MM.1S (cell line): Measurements from ENCODE around the gene TTLL9.
A peak's percentile ranks its signal among the peaks of the same experiment; 100 is the strongest.

ENCODE experiments used
- DNase-seq: peaks from one replicate; pipeline ENCODE4 v3.0.0-alpha.2; 2015
- H2AFZ ChIP-seq: fragments of 300-600 bp; sonication (generic); 2 replicates; pipeline ENCODE4 v1.6.0; 2016; ENCODE audit warnings: antibody characterized with exemption, low read length
- H3F3A ChIP-seq: fragments of 300-600 bp; sonication (generic); 2 replicates; pipeline ENCODE4 v1.6.1; 2016; ENCODE audit warnings: mild to moderate bottlenecking, antibody characterized with exemption, low read length, moderate library complexity, mixed read lengths; ENCODE audit not compliant: insufficient read depth
- H3K27ac ChIP-seq: fragments of 300-600 bp; sonication (generic); 2 replicates; pipeline ENCODE4 v1.5.1; 2016; ENCODE audit warnings: mild to moderate bottlenecking, low read length
- H3K27me3 ChIP-seq: fragments of 300-600 bp; sonication (generic); replicated peaks from 2 replicates; pipeline ENCODE4 v1.6.0; 2016; ENCODE audit warnings: low read length; ENCODE audit not compliant: insufficient read depth
- H3K36me3 ChIP-seq: fragments of 300-600 bp; sonication (generic); replicated peaks from 2 replicates; pipeline ENCODE4 v1.6.1; 2016; ENCODE audit warnings: mild to moderate bottlenecking, low read length, mixed read lengths; ENCODE audit not compliant: insufficient read depth
- H3K4me1 ChIP-seq: fragments of 300-600 bp; sonication (generic); 2 replicates; pipeline ENCODE4 v1.6.1; 2016; ENCODE audit warnings: low read length, mixed read lengths
- H3K4me2 ChIP-seq: fragments of 300-600 bp; sonication (generic); 2 replicates; pipeline ENCODE4 v1.6.0; 2016; ENCODE audit warnings: low read depth, low read length
- H3K4me3 ChIP-seq: fragments of 300-600 bp; sonication (generic); 2 replicates; pipeline ENCODE4 v1.5.1; 2016; ENCODE audit warnings: low read length, mixed read lengths
- H3K79me2 ChIP-seq: fragments of 300-600 bp; sonication (generic); 2 replicates; pipeline ENCODE4 v1.6.1; 2016; ENCODE audit warnings: mixed run types, low read length, mixed read lengths
- H3K9ac ChIP-seq: fragments of 300-600 bp; sonication (generic); 2 replicates; pipeline ENCODE4 v1.6.1; 2016; ENCODE audit warnings: low read length, mixed read lengths
- H3K9me2 ChIP-seq: fragments of 300-600 bp; sonication (generic); replicated peaks from 2 replicates; pipeline ENCODE4 v1.6.1; 2016; ENCODE audit warnings: mild to moderate bottlenecking, low read length, mixed read lengths; ENCODE audit not compliant: insufficient read depth
- H3K9me3 ChIP-seq: fragments of 300-600 bp; sonication (generic); replicated peaks from 2 replicates; pipeline ENCODE4 v1.6.1; 2016; ENCODE audit warnings: mild to moderate bottlenecking, low read length, mixed read lengths; ENCODE audit not compliant: insufficient read depth
- H4K20me1 ChIP-seq: fragments of 300-600 bp; sonication (generic); 2 replicates; pipeline ENCODE4 v1.6.1; 2016; ENCODE audit warnings: mild to moderate bottlenecking, low read length, moderate library complexity, mixed read lengths; ENCODE audit not compliant: insufficient read depth
- EZH2 ChIP-seq: fragments of 300-600 bp; sonication (generic); optimal IDR thresholded peaks from 2 replicates; pipeline ENCODE3; 2017; ENCODE audit warnings: low read depth, mild to moderate bottlenecking, antibody characterized with exemption, low read length, mixed read lengths
- EZH2phosphoT487 ChIP-seq: fragments of 300-600 bp; sonication (generic); IDR thresholded peaks from 2 replicates; pipeline ENCODE4 v1.6.1; 2018; ENCODE audit warnings: antibody characterized with exemption, low read length
- TF ChIP-seq, protein P1 (sequence below): fragments of 300-600 bp; sonication (generic); IDR thresholded peaks from 2 replicates; pipeline ENCODE4 v1.5.1; 2016; ENCODE audit warnings: antibody characterized with exemption, low read length, mixed read lengths

The TTLL9 gene

DNA sequence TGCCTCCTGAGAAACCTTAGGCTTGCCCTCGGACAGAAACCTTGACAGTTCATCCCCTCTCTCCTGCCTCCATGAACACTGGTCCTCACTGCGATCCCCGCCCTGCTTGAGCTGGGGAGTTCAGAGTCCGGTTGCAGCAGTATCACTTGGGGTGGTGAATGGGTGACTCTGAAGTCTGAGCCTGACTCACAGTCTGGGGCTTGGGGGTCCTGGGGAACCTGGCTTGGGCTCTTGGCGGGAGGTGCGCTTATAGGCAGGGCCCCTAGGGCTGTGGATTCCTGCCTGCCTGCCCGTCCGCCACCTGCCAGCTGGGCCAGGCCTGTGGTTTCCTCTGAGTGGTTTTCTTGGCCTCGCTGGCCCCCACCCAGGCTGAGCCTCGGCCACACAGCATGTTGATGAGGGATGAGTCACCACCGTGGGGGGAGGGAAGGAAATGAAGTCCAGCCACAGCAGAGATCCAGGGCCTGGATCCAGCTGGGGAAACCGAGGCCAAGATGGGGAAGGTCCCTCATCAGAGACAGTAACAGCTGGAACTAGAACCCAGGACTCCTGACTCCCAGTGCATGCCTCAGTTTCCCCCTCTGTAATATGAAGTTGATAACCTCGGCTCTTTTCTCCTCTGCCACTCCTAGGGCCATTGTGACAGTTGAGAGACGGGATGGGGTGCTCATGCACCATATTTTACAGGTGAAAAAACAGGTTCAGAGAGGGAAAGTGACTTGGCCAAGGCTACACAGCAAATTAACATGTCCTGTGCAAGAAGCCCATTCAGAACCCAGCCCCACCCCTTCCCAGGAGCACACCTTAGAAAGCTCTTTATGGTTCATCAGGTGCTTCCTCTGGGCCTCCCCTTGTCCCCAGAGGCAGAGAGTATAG lies 34.2 kb upstream of the TTLL9 start:
- H4K20me1 ChIP-seq = no peaks in the 10 kb centered on the region
- H3K4me2 ChIP-seq = peak overlapping the region; percentile 62

DNA sequence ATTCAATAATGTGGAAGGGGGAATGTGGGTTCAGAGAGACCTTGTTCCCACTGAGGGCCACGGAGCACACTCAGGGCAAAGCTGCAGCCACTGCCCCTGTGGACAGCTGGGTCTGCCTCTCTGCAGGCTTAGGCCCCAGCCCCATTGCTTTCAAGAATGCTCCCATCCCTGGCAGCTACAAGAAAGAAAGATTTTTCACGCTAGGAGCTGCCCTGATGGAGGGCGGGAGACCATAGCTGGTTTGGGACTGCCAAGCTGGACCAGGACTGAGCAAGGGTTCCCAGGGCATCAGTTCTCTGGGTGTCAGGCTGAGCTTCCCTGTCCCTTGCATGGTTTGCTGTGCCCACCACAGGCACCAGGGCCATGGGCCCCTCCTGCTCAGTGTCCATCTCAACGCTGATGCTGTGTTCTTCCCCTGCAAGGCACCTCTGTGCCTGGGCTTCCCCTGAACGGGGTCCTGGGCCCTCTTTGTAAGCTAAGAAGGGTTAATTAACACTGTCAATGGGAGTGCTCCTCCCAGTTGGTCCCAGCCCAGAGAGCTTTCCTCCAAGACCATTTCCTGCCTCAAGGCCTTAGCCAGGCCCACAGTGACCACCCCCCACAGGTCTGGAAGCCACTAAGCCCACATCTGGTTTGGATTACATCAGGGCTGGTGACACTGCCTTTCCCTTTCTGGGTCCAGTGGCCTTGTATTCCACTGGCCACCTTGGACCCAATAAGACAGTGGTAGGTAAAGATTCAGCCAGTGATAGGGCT lies 33.4 kb upstream of the TTLL9 start:
- H3K9me2 ChIP-seq = no peaks in the 10 kb centered on the region
- H3K9me3 ChIP-seq = no peaks in the 10 kb centered on the region
- H3K4me2 ChIP-seq = peak overlapping the region; percentile 62
- H3K36me3 ChIP-seq = no peaks in the 10 kb centered on the region
- no peaks in the 10 kb centered on the region for H4K20me1 ChIP-seq
- no peak overlapping the region for H3K9ac ChIP-seq
- H3K4me3 ChIP-seq = no peak overlapping the region
- peaks cover 40% of the 10 kb centered on the region for H3K27me3 ChIP-seq
- no peaks in the 10 kb centered on the region for H3F3A ChIP-seq
- H3K27ac ChIP-seq = no peak overlapping the region
- no peaks in the 10 kb centered on the region for H3K79me2 ChIP-seq
- H2AFZ ChIP-seq = no peak overlapping the region
- DNase-seq = no peak
- no peak for TF ChIP-seq EZH2phosphoT487
- peaks cover 26% of the 10 kb centered on the region for H3K4me1 ChIP-seq

More for the DNA sequence above, 34.2 kb upstream of the TTLL9 start:
- H3K79me2 ChIP-seq = no peaks in the 10 kb centered on the region
- H2AFZ ChIP-seq = no peak overlapping the region
- H3F3A ChIP-seq = no peaks in the 10 kb centered on the region
- TF ChIP-seq EZH2phosphoT487 = no peak
- TF ChIP-seq EZH2 = no peak
- TF ChIP-seq, protein P1, sequence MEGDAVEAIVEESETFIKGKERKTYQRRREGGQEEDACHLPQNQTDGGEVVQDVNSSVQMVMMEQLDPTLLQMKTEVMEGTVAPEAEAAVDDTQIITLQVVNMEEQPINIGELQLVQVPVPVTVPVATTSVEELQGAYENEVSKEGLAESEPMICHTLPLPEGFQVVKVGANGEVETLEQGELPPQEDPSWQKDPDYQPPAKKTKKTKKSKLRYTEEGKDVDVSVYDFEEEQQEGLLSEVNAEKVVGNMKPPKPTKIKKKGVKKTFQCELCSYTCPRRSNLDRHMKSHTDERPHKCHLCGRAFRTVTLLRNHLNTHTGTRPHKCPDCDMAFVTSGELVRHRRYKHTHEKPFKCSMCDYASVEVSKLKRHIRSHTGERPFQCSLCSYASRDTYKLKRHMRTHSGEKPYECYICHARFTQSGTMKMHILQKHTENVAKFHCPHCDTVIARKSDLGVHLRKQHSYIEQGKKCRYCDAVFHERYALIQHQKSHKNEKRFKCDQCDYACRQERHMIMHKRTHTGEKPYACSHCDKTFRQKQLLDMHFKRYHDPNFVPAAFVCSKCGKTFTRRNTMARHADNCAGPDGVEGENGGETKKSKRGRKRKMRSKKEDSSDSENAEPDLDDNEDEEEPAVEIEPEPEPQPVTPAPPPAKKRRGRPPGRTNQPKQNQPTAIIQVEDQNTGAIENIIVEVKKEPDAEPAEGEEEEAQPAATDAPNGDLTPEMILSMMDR = no peak
- H3K4me1 ChIP-seq = peaks cover 26% of the 10 kb centered on the region
- no peak overlapping the region for H3K27ac ChIP-seq
- no peak overlapping the region for H3K9ac ChIP-seq
- no peak overlapping the region for H3K4me3 ChIP-seq
- peaks cover 32% of the 10 kb centered on the region for H3K27me3 ChIP-seq
- no peaks in the 10 kb centered on the region for H3K9me3 ChIP-seq
- DNase-seq = peak; percentile 86
- H3K9me2 ChIP-seq = no peaks in the 10 kb centered on the region
- H3K36me3 ChIP-seq = no peaks in the 10 kb centered on the region

DNA sequence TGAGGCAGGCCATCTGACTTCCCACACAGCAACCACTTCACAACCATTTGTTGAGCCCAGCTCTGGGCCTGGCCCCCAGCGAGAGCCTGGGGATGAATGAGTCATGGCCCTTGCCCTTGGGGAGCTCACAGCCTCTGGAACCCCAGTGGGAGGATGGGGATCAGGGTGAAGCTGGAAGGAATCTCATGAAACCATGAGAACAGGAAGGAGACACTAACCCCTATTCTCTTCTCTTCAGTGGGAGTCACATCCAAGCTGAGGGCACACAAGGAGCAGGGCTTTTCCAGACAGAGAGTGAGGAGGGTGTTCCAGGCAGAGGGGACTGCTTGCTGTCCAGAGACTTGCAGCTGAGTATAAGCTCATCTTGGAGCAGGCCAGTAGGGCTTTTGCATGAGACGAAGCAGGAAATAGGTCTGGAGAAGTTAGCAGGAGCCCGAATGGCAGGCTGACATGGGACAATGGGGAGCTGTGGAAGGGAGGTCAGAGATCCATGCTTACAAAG lies 32.5 kb upstream of the TTLL9 start:
- Histone ChIP-seq H3K9ac (no peak overlapping the region), H3K36me3 (no peaks in the 10 kb centered on the region), H3K27ac (no peak overlapping the region), H3K4me3 (no peak overlapping the region), H4K20me1 (no peaks in the 10 kb centered on the region), H3F3A (no peaks in the 10 kb centered on the region), H3K4me2 (no peak overlapping the region), H3K27me3 (peaks cover 49% of the 10 kb centered on the region), H3K4me1 (peaks cover 26% of the 10 kb centered on the region), H3K79me2 (no peaks in the 10 kb centered on the region), H3K9me3 (no peaks in the 10 kb centered on the region), H2AFZ (no peak overlapping the region), H3K9me2 (no peaks in the 10 kb centered on the region)
- no peak for DNase-seq
- TF ChIP-seq EZH2phosphoT487 (no peak), EZH2 (no peak)
- TF ChIP-seq, protein P1 = no peak
